SJSA1 (cell line): Measurements from ENCODE around the gene GRB7. TPM values are rescaled to one million over a fixed set of nuclear protein-coding genes. Genes with fewer than 3 reads are reported as not detected.
"Not testable (repeated sequence)": the region's sequence is repeated elsewhere in the genome, so short reads cannot be mapped to it uniquely, and the experiment has no call there.

Experiments used
- DNase-seq, 2 experiments: peaks; one replicate each; pipeline ENCODE4 v3.0.0-alpha.2; 2015 to 2020; ENCODE audit warnings: low spot score in 2 of 2, low read depth in 1 of 2
- H3K27ac ChIP-seq: fragments of 250-450 bp; sonication (Bioruptor Pico); 2 replicates; pipeline ENCODE4 v1.5.1; 2020; ENCODE audit warnings: mild to moderate bottlenecking, moderate library complexity
- H3K27me3 ChIP-seq: fragments of 250-450 bp; sonication (Bioruptor Pico); replicated peaks from 2 replicates; pipeline ENCODE4 v1.5.1; 2020; ENCODE audit warnings: mild to moderate bottlenecking, moderate library complexity
- H3K36me3 ChIP-seq: fragments of 250-450 bp; sonication (Bioruptor Pico); 2 replicates; pipeline ENCODE4 v1.5.1; 2020; ENCODE audit warnings: mild to moderate bottlenecking
- H3K4me1 ChIP-seq: fragments of 250-450 bp; sonication (Bioruptor Pico); replicated peaks from 2 replicates; pipeline ENCODE4 v1.6.1; 2021; ENCODE audit warnings: mild to moderate bottlenecking
- H3K4me3 ChIP-seq: fragments of 250-450 bp; sonication (Bioruptor Pico); 2 replicates; pipeline ENCODE4 v1.5.1; 2020; ENCODE audit warnings: mild to moderate bottlenecking
- H3K9me3 ChIP-seq: fragments of 250-450 bp; sonication (Bioruptor Pico); replicated peaks from 2 replicates; pipeline ENCODE4 v1.5.1; 2020; ENCODE audit warnings: mild to moderate bottlenecking
- total RNA-seq: library from RNA; depleted of rRNA; stranded (reverse); fragments of >200 nt; shearing (Covaris generic); gene quantifications from 2 replicates; pipeline ENCODE4 v1.2.3, GENCODE V29; 2014

The GRB7 gene
- total RNA-seq, 1 experiment from 2014 or later: not detected

GRCh38 chr17:39745335-39746144, 7.8 kb downstream of the GRB7 start:
- no peaks in the 10 kb centered on the region for H3K9me3 ChIP-seq
- H3K4me1 ChIP-seq: peaks cover 6% of the 10 kb centered on the region
- no peaks in the 10 kb centered on the region for H3K36me3 ChIP-seq
- H3K27ac ChIP-seq: no peak overlapping the region
- H3K27me3 ChIP-seq: no peaks in the 10 kb centered on the region
- no peak for DNase-seq
- H3K4me3 ChIP-seq: no peak overlapping the region

- H3K36me3 ChIP-seq: no peaks in the 10 kb centered on the region
- H3K27ac ChIP-seq: no peak overlapping the region
- DNase-seq: no peak
- H3K27me3 ChIP-seq: no peaks in the 10 kb centered on the region
- H3K4me3 ChIP-seq: no peak overlapping the region
- peaks cover under 1% of the 10 kb centered on the region; the same call in 1 of the 2 replicates for H3K4me1 ChIP-seq
- H3K9me3 ChIP-seq: no peaks in the 10 kb centered on the region
Measured at GRCh38 chr17:39746145-39746461, 8.4 kb downstream of the GRB7 start.

GRCh38 chr17:39747745-39748144, 10.0 kb downstream of the GRB7 start:
- no peak overlapping the region for H3K4me3 ChIP-seq
- no peaks in the 10 kb centered on the region; the same call in 1 of the 2 replicates for H3K4me1 ChIP-seq
- no peaks in the 10 kb centered on the region for H3K9me3 ChIP-seq
- no peak overlapping the region for H3K27ac ChIP-seq
- H3K36me3 ChIP-seq: no peaks in the 10 kb centered on the region
- H3K27me3 ChIP-seq: no peaks in the 10 kb centered on the region
- DNase-seq: no peak

- not testable (repeated sequence) for H3K27ac ChIP-seq, DNase-seq, H3K27me3 ChIP-seq, H3K36me3 ChIP-seq, H3K9me3 ChIP-seq, H3K4me3 ChIP-seq, H3K4me1 ChIP-seq
Measured at GRCh38 chr17:39748444-39749034, 10.8 kb downstream of the GRB7 start.

GRCh38 chr17:39750131-39751015, 12.6 kb downstream of the GRB7 start:
- DNase-seq: no peak
- Histone ChIP-seq H3K4me1 (peaks cover 18% of the 10 kb centered on the region), H3K36me3 (no peaks in the 10 kb centered on the region), H3K27ac (no peak overlapping the region), H3K27me3 (no peaks in the 10 kb centered on the region), H3K9me3 (0 out of 2 replicates have a peak, but pooled peaks cover 4% of the 10 kb centered on the region), H3K4me3 (no peak overlapping the region)

- Histone ChIP-seq H3K27me3 (no peaks in the 10 kb centered on the region), H3K4me1 (peaks cover 25% of the 10 kb centered on the region), H3K4me3 (no peak overlapping the region), H3K27ac (no peak overlapping the region), H3K36me3 (no peaks in the 10 kb centered on the region), H3K9me3 (0 out of 2 replicates have a peak, but pooled peaks cover 4% of the 10 kb centered on the region)
- no peak for DNase-seq
Measured at GRCh38 chr17:39751016-39751543, 13.3 kb downstream of the GRB7 start.

- Histone ChIP-seq H3K27ac (no peak overlapping the region), H3K27me3 (no peaks in the 10 kb centered on the region), H3K4me1 (peaks cover 31% of the 10 kb centered on the region), H3K4me3 (no peak overlapping the region), H3K36me3 (no peaks in the 10 kb centered on the region), H3K9me3 (0 out of 2 replicates have a peak, but pooled peaks cover 4% of the 10 kb centered on the region)
- DNase-seq: no peak
Measured at GRCh38 chr17:39751637-39752036, 13.9 kb downstream of the GRB7 start.

- H3K4me3 ChIP-seq: no peak overlapping the region
- no peak for DNase-seq
- H3K27ac ChIP-seq: no peak overlapping the region
- no peaks in the 10 kb centered on the region for H3K27me3 ChIP-seq
- no peaks in the 10 kb centered on the region for H3K36me3 ChIP-seq
- H3K9me3 ChIP-seq: 0 out of 2 replicates have a peak, but pooled peaks cover 4% of the 10 kb centered on the region
- H3K4me1 ChIP-seq: peaks cover 38% of the 10 kb centered on the region
Measured at GRCh38 chr17:39752241-39752881, 14.6 kb downstream of the GRB7 start.

- DNase-seq: peak in 1 of 2 experiments; percentile 60
- no peaks in the 10 kb centered on the region for H3K27me3 ChIP-seq
- H3K4me1 ChIP-seq: peaks cover 48% of the 10 kb centered on the region
- H3K4me3 ChIP-seq: peak overlapping the region; percentile 50
- H3K9me3 ChIP-seq: 0 out of 2 replicates have a peak, but pooled peaks cover 4% of the 10 kb centered on the region
- H3K36me3 ChIP-seq: no peaks in the 10 kb centered on the region
- H3K27ac ChIP-seq: peak overlapping the region; percentile 96
Measured at GRCh38 chr17:39753514-39754160, 15.9 kb downstream of the GRB7 start.

GRCh38 chr17:39754161-39754957, 16.6 kb downstream of the GRB7 start:
- 0 out of 2 replicates have a peak, but pooled peaks cover 4% of the 10 kb centered on the region for H3K9me3 ChIP-seq
- H3K4me3 ChIP-seq: peak overlapping the region; percentile 50
- H3K36me3 ChIP-seq: no peaks in the 10 kb centered on the region
- DNase-seq: peak; percentile 97 to 99
- H3K27me3 ChIP-seq: no peaks in the 10 kb centered on the region
- H3K4me1 ChIP-seq: peaks cover 55% of the 10 kb centered on the region
- peak overlapping the region; percentile 96 for H3K27ac ChIP-seq

- Histone ChIP-seq H3K36me3 (no peaks in the 10 kb centered on the region), H3K9me3 (0 out of 2 replicates have a peak, but pooled peaks cover 4% of the 10 kb centered on the region), H3K4me1 (peaks cover 60% of the 10 kb centered on the region), H3K27me3 (no peaks in the 10 kb centered on the region), H3K4me3 (peak overlapping the region; percentile 50), H3K27ac (peak overlapping the region; percentile 96)
- DNase-seq: peak in 1 of 2 experiments; percentile 45
Measured at GRCh38 chr17:39754958-39755553, 17.3 kb downstream of the GRB7 start.
